GM23338 (cell line): ENCODE measurements around the gene ENPP1. TPM values are rescaled to one million over a fixed set of nuclear protein-coding genes. Genes with fewer than 3 reads are reported as not detected.

ENCODE experiments used
- ATAC-seq: fragments of 200-7000 bp; cut with Tn5 transposase; 3 replicates; pipeline ENCODE4 v1.9.1; 2020
- DNase-seq: peaks from one replicate; pipeline ENCODE4 v3.0.0-alpha.2; 2015; ENCODE audit warnings: low spot score
- H2AFZ ChIP-seq: fragments of 200-600 bp; sonication (generic); 2 replicates; pipeline ENCODE4 v1.8.0; 2016; ENCODE audit warnings: antibody characterized with exemption, mild to moderate bottlenecking, moderate library complexity
- H3F3A ChIP-seq: fragments of 200-600 bp; sonication (generic); replicated peaks from 2 replicates; pipeline ENCODE4 v1.8.0; 2017; ENCODE audit warnings: antibody characterized with exemption, mixed run types, low read depth
- H3K27ac ChIP-seq: fragments of 200-600 bp; sonication (generic); 2 replicates; pipeline ENCODE4 v1.6.1; 2016; ENCODE audit warnings: low read depth
- H3K27me3 ChIP-seq: fragments of 200-600 bp; sonication (generic); 2 replicates; pipeline ENCODE4 v1.8.0; 2016; ENCODE audit warnings: mild to moderate bottlenecking, mixed run types, moderate library complexity; ENCODE audit not compliant: insufficient read depth
- H3K36me3 ChIP-seq: fragments of 200-600 bp; sonication (generic); 2 replicates; pipeline ENCODE4 v1.8.0; 2016; ENCODE audit warnings: mild to moderate bottlenecking; ENCODE audit not compliant: insufficient read depth
- H3K4me1 ChIP-seq: fragments of 200-600 bp; sonication (generic); 2 replicates; pipeline ENCODE4 v1.8.0; 2016; ENCODE audit warnings: mild to moderate bottlenecking, moderate library complexity; ENCODE audit not compliant: insufficient read depth
- H3K4me2 ChIP-seq: fragments of 200-600 bp; sonication (generic); 2 replicates; pipeline ENCODE4 v1.7.1; 2017; ENCODE audit warnings: mixed run types
- H3K4me3 ChIP-seq: fragments of 200-600 bp; sonication (generic); 2 replicates; pipeline ENCODE4 v1.6.1; 2016; ENCODE audit warnings: mixed run types
- H3K79me2 ChIP-seq: fragments of 200-600 bp; sonication (generic); replicated peaks from 2 replicates; pipeline ENCODE4 v1.8.0; 2017; ENCODE audit warnings: mild to moderate bottlenecking; ENCODE audit not compliant: insufficient read depth
- H3K9me2 ChIP-seq: fragments of 200-600 bp; sonication (generic); 2 replicates; pipeline ENCODE4 v1.8.0; 2017; ENCODE audit not compliant: insufficient read depth
- H4K20me1 ChIP-seq: fragments of 200-600 bp; sonication (generic); replicated peaks from 2 replicates; pipeline ENCODE4 v1.8.0; 2017; ENCODE audit warnings: mild to moderate bottlenecking; ENCODE audit not compliant: insufficient read depth
- H3K27ac Mint-ChIP-seq: 2 replicates; pipeline ENCODE4 v1.8.0; 2020; ENCODE audit warnings: inconsistent platforms, mild to moderate bottlenecking, moderate library complexity, mixed read lengths
- H3K27me3 Mint-ChIP-seq: 3 replicates; pipeline ENCODE4 v1.8.0; 2022; ENCODE audit warnings: low read depth, mild to moderate bottlenecking, moderate library complexity, mixed read lengths, inconsistent platforms; ENCODE audit not compliant: insufficient read depth, poor library complexity
- H3K36me3 Mint-ChIP-seq: 3 replicates; pipeline ENCODE4 v1.8.0; 2021; ENCODE audit warnings: low read depth, mild to moderate bottlenecking, inconsistent platforms, moderate library complexity, mixed read lengths
- H3K4me1 Mint-ChIP-seq: 3 replicates; pipeline ENCODE4 v1.8.0; 2020; ENCODE audit warnings: mild to moderate bottlenecking, inconsistent platforms, mixed read lengths
- H3K4me3 Mint-ChIP-seq: 3 replicates; pipeline ENCODE4 v1.8.0; 2021; ENCODE audit warnings: moderate library complexity, mild to moderate bottlenecking, inconsistent platforms, mixed read lengths
- H3K9me3 Mint-ChIP-seq: 3 replicates; pipeline ENCODE4 v1.8.0; 2020; ENCODE audit warnings: moderate library complexity, mild to moderate bottlenecking, inconsistent platforms, mixed read lengths
- CREB1 ChIP-seq: fragments of 250-450 bp; sonication (Bioruptor Pico); IDR thresholded peaks from 2 replicates; pipeline ENCODE4 v1.5.0; 2020; ENCODE audit warnings: low read depth, mild to moderate bottlenecking, moderate library complexity
- EZH2 ChIP-seq: fragments of 200-600 bp; sonication (generic); IDR thresholded peaks from one replicate; pipeline ENCODE4 v1.8.0; 2017; ENCODE audit warnings: antibody characterized with exemption, mild to moderate bottlenecking, low read depth; ENCODE audit not compliant: unreplicated experiment
- EZH2phosphoT487 ChIP-seq: fragments of 200-600 bp; sonication (generic); IDR thresholded peaks from one replicate; pipeline ENCODE4 v1.8.1; 2018; ENCODE audit warnings: antibody characterized with exemption; ENCODE audit not compliant: unreplicated experiment
- JUNB ChIP-seq: IDR thresholded peaks from one replicate; pipeline ENCODE4 v1.6.1; 2016; ENCODE audit warnings: antibody characterized with exemption; ENCODE audit not compliant: unreplicated experiment
- NANOG ChIP-seq: IDR thresholded peaks from 2 replicates; pipeline ENCODE4 v1.6.1; 2016; ENCODE audit warnings: antibody characterized with exemption, borderline replicate concordance
- POLR2AphosphoS5 ChIP-seq: IDR thresholded peaks from 2 replicates; pipeline ENCODE4 v1.6.1; 2016; ENCODE audit warnings: antibody characterized with exemption, low read depth
- REST ChIP-seq: IDR thresholded peaks from one replicate; pipeline ENCODE4 v1.6.1; 2018; ENCODE audit warnings: antibody characterized with exemption; ENCODE audit not compliant: unreplicated experiment
- STAT1 ChIP-seq: IDR thresholded peaks from one replicate; pipeline ENCODE4 v1.6.1; 2016; ENCODE audit warnings: antibody characterized with exemption; ENCODE audit not compliant: unreplicated experiment
- ZNF114 ChIP-seq: fragments of 250-450 bp; sonication (Bioruptor Pico); IDR thresholded peaks from 2 replicates; pipeline ENCODE4 v1.5.0; 2020; ENCODE audit warnings: mild to moderate bottlenecking, moderate library complexity
- ZNF331 ChIP-seq: fragments of 250-450 bp; sonication (Bioruptor Pico); IDR thresholded peaks from 2 replicates; pipeline ENCODE4 v1.5.0; 2020; ENCODE audit warnings: low read depth, mild to moderate bottlenecking, moderate library complexity
- polyA plus RNA-seq: library from polyadenylated mRNA; unstranded; fragments of >200 nt; fragmentation: Nextera tagmentation; extraction: Ambion mirVana; gene quantifications from 2 replicates; pipeline ENCODE4 v1.2.1, GENCODE V29; 2016
- total RNA-seq: library from RNA; depleted of rRNA; stranded (reverse); fragments of >200 nt; shearing (Covaris generic); gene quantifications from 2 replicates; pipeline ENCODE4 v1.2.3, GENCODE V29; 2014
- TF ChIP-seq, protein P1 (sequence below): IDR thresholded peaks from 2 replicates; pipeline ENCODE4 v1.6.1; 2016; ENCODE audit warnings: antibody characterized with exemption
- TF ChIP-seq, protein P2 (sequence below): fragments of 250-450 bp; sonication (Bioruptor Pico); IDR thresholded peaks from 2 replicates; pipeline ENCODE4 v1.5.0; 2020; ENCODE audit warnings: mild to moderate bottlenecking, moderate library complexity
- TF ChIP-seq, protein P3 (sequence below), 2 experiments: fragments of 200-600 bp in 1 of 2; sonication (generic) in 1 of 2; conservative IDR thresholded peaks; 2 replicates each; pipeline versions ENCODE4 v1.5.1 to v1.6.1; 2016 to 2017; ENCODE audit warnings: antibody characterized with exemption in 2 of 2, low read depth in 2 of 2, mild to moderate bottlenecking in 2 of 2, moderate library complexity in 1 of 2

ENPP1 gene
- total and polyA plus RNA-seq, 2 experiments from 2014 or later: 17.3 to 46.9 TPM

GRCh38 chr6:131894493-131895424 lies 86.9 kb downstream of the ENPP1 start:
- Histone ChIP-seq H3K4me2 (no peak overlapping the region), H2AFZ (no peak overlapping the region), H3K4me3 (no peak overlapping the region), H3K4me1 (peaks cover 24% of the 10 kb centered on the region), H3F3A (peaks cover 8% of the 10 kb centered on the region), H4K20me1 (no peaks in the 10 kb centered on the region), H3K9me2 (no peaks in the 10 kb centered on the region), H3K27me3 (no peaks in the 10 kb centered on the region), H3K36me3 (peaks cover 33% of the 10 kb centered on the region; the same call in 1 of the 2 replicates), H3K27ac (no peak overlapping the region), H3K79me2 (peaks cover 10% of the 10 kb centered on the region; the same call in 1 of the 2 replicates)
- Mint-ChIP-seq H3K4me3 (no peak overlapping the region), H3K27me3 (peaks cover 2% of the 10 kb centered on the region), H3K9me3 (peaks cover 32% of the 10 kb centered on the region), H3K27ac (no peak overlapping the region), H3K4me1 (peaks cover 6% of the 10 kb centered on the region; the same call in 2 of the 3 replicates), H3K36me3 (peaks cover 50% of the 10 kb centered on the region)
- no peak for ATAC-seq
- DNase-seq: no peak
- TF ChIP-seq POLR2AphosphoS5 (no peak), ZNF331 (CRISPR knock-in tag) (no peak), EZH2phosphoT487 (no peak), CREB1 (CRISPR knock-in tag) (no peak), JUNB (no peak), ZNF114 (CRISPR knock-in tag) (no peak), NANOG (no peak), STAT1 (no peak), EZH2 (no peak), REST (no peak)
- TF ChIP-seq, protein P1, sequence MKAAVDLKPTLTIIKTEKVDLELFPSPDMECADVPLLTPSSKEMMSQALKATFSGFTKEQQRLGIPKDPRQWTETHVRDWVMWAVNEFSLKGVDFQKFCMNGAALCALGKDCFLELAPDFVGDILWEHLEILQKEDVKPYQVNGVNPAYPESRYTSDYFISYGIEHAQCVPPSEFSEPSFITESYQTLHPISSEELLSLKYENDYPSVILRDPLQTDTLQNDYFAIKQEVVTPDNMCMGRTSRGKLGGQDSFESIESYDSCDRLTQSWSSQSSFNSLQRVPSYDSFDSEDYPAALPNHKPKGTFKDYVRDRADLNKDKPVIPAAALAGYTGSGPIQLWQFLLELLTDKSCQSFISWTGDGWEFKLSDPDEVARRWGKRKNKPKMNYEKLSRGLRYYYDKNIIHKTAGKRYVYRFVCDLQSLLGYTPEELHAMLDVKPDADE: no peak
- TF ChIP-seq, protein P2, sequence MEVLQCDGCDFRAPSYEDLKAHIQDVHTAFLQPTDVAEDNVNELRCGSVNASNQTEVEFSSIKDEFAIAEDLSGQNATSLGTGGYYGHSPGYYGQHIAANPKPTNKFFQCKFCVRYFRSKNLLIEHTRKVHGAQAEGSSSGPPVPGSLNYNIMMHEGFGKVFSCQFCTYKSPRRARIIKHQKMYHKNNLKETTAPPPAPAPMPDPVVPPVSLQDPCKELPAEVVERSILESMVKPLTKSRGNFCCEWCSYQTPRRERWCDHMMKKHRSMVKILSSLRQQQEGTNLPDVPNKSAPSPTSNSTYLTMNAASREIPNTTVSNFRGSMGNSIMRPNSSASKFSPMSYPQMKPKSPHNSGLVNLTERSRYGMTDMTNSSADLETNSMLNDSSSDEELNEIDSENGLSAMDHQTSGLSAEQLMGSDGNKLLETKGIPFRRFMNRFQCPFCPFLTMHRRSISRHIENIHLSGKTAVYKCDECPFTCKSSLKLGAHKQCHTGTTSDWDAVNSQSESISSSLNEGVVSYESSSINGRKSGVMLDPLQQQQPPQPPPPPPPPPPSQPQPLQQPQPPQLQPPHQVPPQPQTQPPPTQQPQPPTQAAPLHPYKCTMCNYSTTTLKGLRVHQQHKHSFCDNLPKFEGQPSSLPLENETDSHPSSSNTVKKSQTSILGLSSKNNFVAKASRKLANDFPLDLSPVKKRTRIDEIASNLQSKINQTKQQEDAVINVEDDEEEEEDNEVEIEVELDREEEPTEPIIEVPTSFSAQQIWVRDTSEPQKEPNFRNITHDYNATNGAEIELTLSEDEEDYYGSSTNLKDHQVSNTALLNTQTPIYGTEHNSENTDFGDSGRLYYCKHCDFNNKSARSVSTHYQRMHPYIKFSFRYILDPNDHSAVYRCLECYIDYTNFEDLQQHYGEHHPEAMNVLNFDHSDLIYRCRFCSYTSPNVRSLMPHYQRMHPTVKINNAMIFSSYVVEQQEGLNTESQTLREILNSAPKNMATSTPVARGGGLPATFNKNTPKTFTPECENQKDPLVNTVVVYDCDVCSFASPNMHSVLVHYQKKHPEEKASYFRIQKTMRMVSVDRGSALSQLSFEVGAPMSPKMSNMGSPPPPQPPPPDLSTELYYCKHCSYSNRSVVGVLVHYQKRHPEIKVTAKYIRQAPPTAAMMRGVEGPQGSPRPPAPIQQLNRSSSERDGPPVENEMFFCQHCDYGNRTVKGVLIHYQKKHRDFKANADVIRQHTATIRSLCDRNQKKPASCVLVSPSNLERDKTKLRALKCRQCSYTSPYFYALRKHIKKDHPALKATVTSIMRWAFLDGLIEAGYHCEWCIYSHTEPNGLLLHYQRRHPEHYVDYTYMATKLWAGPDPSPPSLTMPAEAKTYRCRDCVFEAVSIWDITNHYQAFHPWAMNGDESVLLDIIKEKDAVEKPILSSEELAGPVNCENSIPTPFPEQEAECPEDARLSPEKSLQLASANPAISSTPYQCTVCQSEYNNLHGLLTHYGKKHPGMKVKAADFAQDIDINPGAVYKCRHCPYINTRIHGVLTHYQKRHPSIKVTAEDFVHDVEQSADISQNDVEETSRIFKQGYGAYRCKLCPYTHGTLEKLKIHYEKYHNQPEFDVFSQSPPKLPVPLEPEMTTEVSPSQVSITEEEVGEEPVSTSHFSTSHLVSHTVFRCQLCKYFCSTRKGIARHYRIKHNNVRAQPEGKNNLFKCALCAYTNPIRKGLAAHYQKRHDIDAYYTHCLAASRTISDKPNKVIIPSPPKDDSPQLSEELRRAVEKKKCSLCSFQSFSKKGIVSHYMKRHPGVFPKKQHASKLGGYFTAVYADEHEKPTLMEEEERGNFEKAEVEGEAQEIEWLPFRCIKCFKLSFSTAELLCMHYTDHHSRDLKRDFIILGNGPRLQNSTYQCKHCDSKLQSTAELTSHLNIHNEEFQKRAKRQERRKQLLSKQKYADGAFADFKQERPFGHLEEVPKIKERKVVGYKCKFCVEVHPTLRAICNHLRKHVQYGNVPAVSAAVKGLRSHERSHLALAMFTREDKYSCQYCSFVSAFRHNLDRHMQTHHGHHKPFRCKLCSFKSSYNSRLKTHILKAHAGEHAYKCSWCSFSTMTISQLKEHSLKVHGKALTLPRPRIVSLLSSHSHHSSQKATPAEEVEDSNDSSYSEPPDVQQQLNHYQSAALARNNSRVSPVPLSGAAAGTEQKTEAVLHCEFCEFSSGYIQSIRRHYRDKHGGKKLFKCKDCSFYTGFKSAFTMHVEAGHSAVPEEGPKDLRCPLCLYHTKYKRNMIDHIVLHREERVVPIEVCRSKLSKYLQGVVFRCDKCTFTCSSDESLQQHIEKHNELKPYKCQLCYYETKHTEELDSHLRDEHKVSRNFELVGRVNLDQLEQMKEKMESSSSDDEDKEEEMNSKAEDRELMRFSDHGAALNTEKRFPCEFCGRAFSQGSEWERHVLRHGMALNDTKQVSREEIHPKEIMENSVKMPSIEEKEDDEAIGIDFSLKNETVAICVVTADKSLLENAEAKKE (CRISPR knock-in tag): no peak
- TF ChIP-seq, protein P3, sequence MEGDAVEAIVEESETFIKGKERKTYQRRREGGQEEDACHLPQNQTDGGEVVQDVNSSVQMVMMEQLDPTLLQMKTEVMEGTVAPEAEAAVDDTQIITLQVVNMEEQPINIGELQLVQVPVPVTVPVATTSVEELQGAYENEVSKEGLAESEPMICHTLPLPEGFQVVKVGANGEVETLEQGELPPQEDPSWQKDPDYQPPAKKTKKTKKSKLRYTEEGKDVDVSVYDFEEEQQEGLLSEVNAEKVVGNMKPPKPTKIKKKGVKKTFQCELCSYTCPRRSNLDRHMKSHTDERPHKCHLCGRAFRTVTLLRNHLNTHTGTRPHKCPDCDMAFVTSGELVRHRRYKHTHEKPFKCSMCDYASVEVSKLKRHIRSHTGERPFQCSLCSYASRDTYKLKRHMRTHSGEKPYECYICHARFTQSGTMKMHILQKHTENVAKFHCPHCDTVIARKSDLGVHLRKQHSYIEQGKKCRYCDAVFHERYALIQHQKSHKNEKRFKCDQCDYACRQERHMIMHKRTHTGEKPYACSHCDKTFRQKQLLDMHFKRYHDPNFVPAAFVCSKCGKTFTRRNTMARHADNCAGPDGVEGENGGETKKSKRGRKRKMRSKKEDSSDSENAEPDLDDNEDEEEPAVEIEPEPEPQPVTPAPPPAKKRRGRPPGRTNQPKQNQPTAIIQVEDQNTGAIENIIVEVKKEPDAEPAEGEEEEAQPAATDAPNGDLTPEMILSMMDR (conservative IDR thresholded peaks at IDR 0.05; ENCODE audit: low read depth in 2 of 2): no peak
